ENCODE measurements around the gene MIGA1. TPM values are rescaled to one million over a fixed set of nuclear protein-coding genes. Genes with fewer than 3 reads are reported as not detected.

The MIGA1 gene
- total RNA-seq, 2 donors from 2014 or later: 13.9 to 18.3 TPM

Other genes with a start within 250 kb of the MIGA1 start
- gene ZZZ3, start 97.0 kb upstream of the MIGA1 start, total RNA-seq: 10 to 100 TPM; 31.1 to 32.9 TPM
- gene USP33, start 19.8 kb upstream of the MIGA1 start, total RNA-seq: 10 to 100 TPM; 56.8 to 63.5 TPM
- gene NEXN, start 109.0 kb downstream of the MIGA1 start, total RNA-seq: 1 to 10 TPM; 1.9 to 8.4 TPM
- 10 to 100 TPM; 78.0 to 94.7 TPM for gene FUBP1, start 199.4 kb downstream of the MIGA1 start, total RNA-seq
- 10 to 100 TPM; 10.5 to 15.9 TPM for gene DNAJB4, start 225.3 kb downstream of the MIGA1 start, total RNA-seq

Data from left colon (tissue), 2 donors.